WI38 (cell line): Measurements from ENCODE around the gene ATP6V1B1.

Source experiments
- H3K4me3 ChIP-seq: 2 replicates; pipeline ENCODE4 v1.5.1; 2011; ENCODE audit warnings: low read depth, mild to moderate bottlenecking, control low read depth, low read length
- CTCF ChIP-seq: IDR thresholded peaks from 2 replicates; pipeline ENCODE4 v1.5.1; 2012; ENCODE audit warnings: low read depth, mild to moderate bottlenecking, control low read depth, low read length

Gene ATP6V1B1

GRCh38 chr2:71003396-71003795 is 67.7 kb downstream of the ATP6V1B1 start:
- no peak overlapping the region for H3K4me3 ChIP-seq
- TF ChIP-seq CTCF, result no peak

- H3K4me3 ChIP-seq, result no peak overlapping the region
- TF ChIP-seq CTCF, result no peak
These were observed 68.5 kb downstream of the ATP6V1B1 start for GRCh38 chr2:71003966-71004755.

- H3K4me3 ChIP-seq, result no peak overlapping the region
- no peak for TF ChIP-seq CTCF
These were observed 69.2 kb downstream of the ATP6V1B1 start for GRCh38 chr2:71004857-71005256.

- H3K4me3 ChIP-seq, result no peak overlapping the region
- no peak for TF ChIP-seq CTCF
These were observed 69.8 kb downstream of the ATP6V1B1 start for GRCh38 chr2:71005271-71006202.

GRCh38 chr2:71006323-71006722 is 70.6 kb downstream of the ATP6V1B1 start:
- no peak for TF ChIP-seq CTCF

GRCh38 chr2:71006955-71007799 is 71.5 kb downstream of the ATP6V1B1 start:
- H3K4me3 ChIP-seq, result no peak overlapping the region
- TF ChIP-seq CTCF, result no peak

More at GRCh38 chr2:71006323-71006722, 70.6 kb downstream of the ATP6V1B1 start:
- no peak overlapping the region for H3K4me3 ChIP-seq
